NB4 (cell line): Measurements from ENCODE around the gene ALG10B.
"Not testable (repeated sequence)": the region's sequence is repeated elsewhere in the genome, so short reads cannot be mapped to it uniquely, and the experiment has no call there.

Experiments used
- DNase-seq: peaks from one replicate; pipeline ENCODE4 v3.0.0; 2010; ENCODE audit warnings: low read depth
- H3K4me3 ChIP-seq: one replicate; pipeline ENCODE4 v1.5.1; 2011; ENCODE audit warnings: mild to moderate bottlenecking, low read depth, low read length, moderate library complexity
- CTCF ChIP-seq: IDR thresholded peaks from one replicate; pipeline ENCODE4 v1.5.1; 2012; ENCODE audit warnings: low read depth, low read length
- MAX ChIP-seq: IDR thresholded peaks from 2 replicates; pipeline ENCODE4 v1.6.1; 2011; ENCODE audit warnings: low read depth, low read length
- MYC ChIP-seq: IDR thresholded peaks from 2 replicates; pipeline ENCODE4 v1.6.1; 2011; ENCODE audit warnings: low read depth, low read length
- POLR2A ChIP-seq: IDR thresholded peaks from 2 replicates; pipeline ENCODE4 v1.6.1; 2011; ENCODE audit warnings: mild to moderate bottlenecking; ENCODE audit not compliant: insufficient read length; ENCODE audit errors: extremely low read depth

Gene ALG10B

GRCh38 chr12:38342444-38342843 is 25.9 kb downstream of the ALG10B start:
- TF ChIP-seq POLR2A = no peak
- no peak for TF ChIP-seq MAX
- no peak for TF ChIP-seq CTCF
- no peak for TF ChIP-seq MYC
- H3K4me3 ChIP-seq = no peak overlapping the region
- no peak for DNase-seq

- not testable (repeated sequence) for DNase-seq, H3K4me3 ChIP-seq
These were observed 26.7 kb downstream of the ALG10B start for GRCh38 chr12:38343256-38343655.

- not testable (repeated sequence) for H3K4me3 ChIP-seq, DNase-seq
These were observed 27.3 kb downstream of the ALG10B start for GRCh38 chr12:38343916-38344315.

DNA sequence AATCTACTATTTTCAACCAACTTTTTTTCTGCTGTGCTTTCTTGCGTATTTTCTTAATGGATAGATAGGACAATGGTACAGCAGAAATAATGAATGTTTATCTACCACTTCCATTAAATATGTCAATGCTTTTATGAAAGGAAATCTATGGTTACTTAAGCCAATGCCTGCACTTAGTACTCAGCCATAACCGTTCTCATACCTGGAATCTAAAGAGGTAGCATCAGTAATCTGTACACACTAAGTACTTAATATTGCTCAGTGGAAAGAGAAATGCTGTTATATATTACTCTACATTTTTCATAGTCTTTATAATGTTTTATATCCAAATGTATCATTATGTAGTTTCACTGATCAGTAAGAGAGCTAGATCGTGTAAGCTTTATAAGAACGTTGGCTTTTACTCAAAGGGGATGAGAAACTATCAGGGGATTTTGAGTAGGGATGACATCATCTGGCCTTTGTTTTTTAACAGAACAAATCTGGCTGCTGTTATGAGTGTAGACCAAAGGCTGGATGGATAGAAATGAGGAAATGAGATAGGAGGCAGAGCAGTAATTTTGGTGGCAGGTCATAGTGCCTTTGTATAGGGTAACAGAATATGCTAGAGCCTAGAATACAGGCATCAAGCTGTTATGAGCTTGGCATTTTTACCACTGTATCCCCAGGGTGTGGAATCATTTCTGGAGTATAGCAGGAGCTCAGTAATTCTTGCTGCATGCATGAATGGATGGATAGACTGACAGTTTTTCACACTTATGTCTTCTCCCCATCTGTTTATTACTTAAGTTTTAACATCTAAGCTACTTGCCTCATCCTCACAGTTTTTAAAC is 34.0 kb downstream of the ALG10B start:
- no peak for DNase-seq
- no peak overlapping the region for H3K4me3 ChIP-seq
- TF ChIP-seq CTCF (no peak), MAX (no peak), POLR2A (no peak), MYC (no peak)

- H3K4me3 ChIP-seq, DNase-seq: not testable (repeated sequence)
These were observed 34.6 kb downstream of the ALG10B start for GRCh38 chr12:38351175-38351508.

- TF ChIP-seq MAX (no peak), POLR2A (no peak), CTCF (no peak), MYC (no peak)
- H3K4me3 ChIP-seq = no peak overlapping the region
- DNase-seq = no peak
These were observed 50.9 kb downstream of the ALG10B start for GRCh38 chr12:38367506-38367905.

DNA sequence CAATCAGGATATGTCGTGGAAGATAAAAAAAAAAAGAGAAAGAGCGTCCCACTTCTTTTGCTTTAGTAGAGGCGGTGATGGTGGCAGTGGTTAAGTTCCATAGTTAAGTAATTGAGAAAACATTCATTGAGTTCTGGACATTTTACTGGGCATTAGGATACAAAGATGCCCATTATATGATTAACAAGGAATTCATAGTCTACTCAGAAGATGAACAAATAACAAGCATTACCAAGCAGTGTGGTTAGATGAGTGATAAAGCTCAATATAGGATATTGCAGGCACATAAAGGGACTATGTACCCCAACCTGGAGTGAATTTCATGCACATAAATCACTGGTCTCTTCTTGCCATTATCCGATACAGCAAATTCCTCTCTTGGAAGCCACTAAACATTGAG is 53.7 kb downstream of the ALG10B start:
- no peak for TF ChIP-seq MYC
- no peak for TF ChIP-seq MAX
- TF ChIP-seq POLR2A = no peak
- TF ChIP-seq CTCF = no peak
- no peak for DNase-seq

More for the DNA sequence above, 53.7 kb downstream of the ALG10B start:
- no peak overlapping the region for H3K4me3 ChIP-seq
